Chondrocyte (in vitro differentiated cells): ENCODE results near the gene ANKRD52. TPM values are rescaled to one million over a fixed set of nuclear protein-coding genes. Genes with fewer than 3 reads are reported as not detected.

Source experiments
- DNase-seq: peaks from one replicate; pipeline ENCODE4 v3.0.0; 2021; ENCODE audit warnings: mixed read lengths, low spot score
- H3K27ac Mint-ChIP-seq: one replicate; pipeline ENCODE4 v1.8.0; 2021; ENCODE audit warnings: mild to moderate bottlenecking, moderate library complexity, mixed read lengths; ENCODE audit not compliant: unreplicated experiment
- H3K27me3 Mint-ChIP-seq: 2 replicates; pipeline ENCODE4 v1.8.0; 2021; ENCODE audit warnings: low read depth, mixed read lengths
- H3K36me3 Mint-ChIP-seq: 2 replicates; pipeline ENCODE4 v1.8.0; 2021; ENCODE audit warnings: low read depth, mixed read lengths
- H3K4me1 Mint-ChIP-seq: 2 replicates; pipeline ENCODE4 v1.8.0; 2021; ENCODE audit warnings: low read depth, mild to moderate bottlenecking, mixed read lengths
- H3K4me3 Mint-ChIP-seq: one replicate; pipeline ENCODE4 v1.8.0; 2021; ENCODE audit warnings: mild to moderate bottlenecking, moderate library complexity, mixed read lengths; ENCODE audit not compliant: unreplicated experiment
- H3K9me3 Mint-ChIP-seq: 2 replicates; pipeline ENCODE4 v1.8.0; 2021; ENCODE audit warnings: low read depth, mixed read lengths
- total RNA-seq: library from RNA; stranded (reverse); gene quantifications from 3 replicates; pipeline ENCODE4 v1.2.1, GENCODE V29; 2021
- TF ChIP-seq, protein P1 (sequence below): fragments of 200-600 bp; sonication (generic); IDR thresholded peaks from 2 replicates; pipeline ENCODE4 v1.5.0; 2021; ENCODE audit warnings: antibody characterized with exemption, mild to moderate bottlenecking, moderate library complexity

The ANKRD52 gene
- total RNA-seq, 1 donor from 2014 or later: 106 TPM

DNA sequence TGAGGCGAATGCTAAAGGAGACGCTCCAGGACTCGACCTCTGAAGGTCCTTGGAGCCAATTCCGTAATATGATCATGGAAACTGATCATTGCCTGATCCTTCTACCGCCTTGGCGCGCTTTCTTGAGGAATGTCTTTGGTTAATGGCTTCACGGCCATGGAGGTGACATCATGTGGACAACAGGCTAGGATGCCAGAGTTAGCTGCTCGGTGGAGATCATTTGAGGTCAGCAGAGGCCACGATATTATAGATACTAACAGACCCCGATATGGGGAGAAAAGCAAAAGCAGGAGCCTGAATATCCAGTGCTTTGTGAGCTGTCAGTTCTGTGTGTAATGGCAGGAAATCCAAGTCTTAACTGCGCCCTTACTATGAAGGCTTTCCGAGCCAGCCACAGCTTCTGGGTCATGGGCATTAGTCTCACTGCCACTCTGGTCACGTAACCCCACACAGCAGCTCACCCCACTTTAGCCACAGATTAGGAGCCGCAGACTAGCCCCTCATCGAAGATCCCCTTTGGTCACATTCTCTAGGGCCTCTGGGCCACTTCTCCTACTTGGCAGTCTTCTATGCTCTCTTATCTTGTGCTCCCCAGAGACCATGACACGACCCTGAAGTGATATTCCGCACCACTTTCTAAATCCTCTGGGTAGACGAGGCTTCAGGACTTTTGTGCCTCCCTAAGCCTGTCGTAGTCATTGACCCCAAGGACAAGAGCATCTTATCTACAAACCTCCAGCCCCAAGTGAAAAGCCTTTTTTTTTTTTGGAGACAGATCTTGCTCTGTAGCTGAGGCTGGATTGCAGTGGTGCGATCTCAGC is 42.7 kb upstream of the ANKRD52 start:
- peak overlapping the region; percentile 94 for H3K4me3 Mint-ChIP-seq
- no peaks in the 10 kb centered on the region for H3K9me3 Mint-ChIP-seq
- peaks cover 44% of the 10 kb centered on the region for H3K4me1 Mint-ChIP-seq
- no peaks in the 10 kb centered on the region for H3K27me3 Mint-ChIP-seq
- peak overlapping the region; percentile 91 for H3K27ac Mint-ChIP-seq
- no peak for DNase-seq
- no peaks in the 10 kb centered on the region for H3K36me3 Mint-ChIP-seq
- TF ChIP-seq, protein P1, sequence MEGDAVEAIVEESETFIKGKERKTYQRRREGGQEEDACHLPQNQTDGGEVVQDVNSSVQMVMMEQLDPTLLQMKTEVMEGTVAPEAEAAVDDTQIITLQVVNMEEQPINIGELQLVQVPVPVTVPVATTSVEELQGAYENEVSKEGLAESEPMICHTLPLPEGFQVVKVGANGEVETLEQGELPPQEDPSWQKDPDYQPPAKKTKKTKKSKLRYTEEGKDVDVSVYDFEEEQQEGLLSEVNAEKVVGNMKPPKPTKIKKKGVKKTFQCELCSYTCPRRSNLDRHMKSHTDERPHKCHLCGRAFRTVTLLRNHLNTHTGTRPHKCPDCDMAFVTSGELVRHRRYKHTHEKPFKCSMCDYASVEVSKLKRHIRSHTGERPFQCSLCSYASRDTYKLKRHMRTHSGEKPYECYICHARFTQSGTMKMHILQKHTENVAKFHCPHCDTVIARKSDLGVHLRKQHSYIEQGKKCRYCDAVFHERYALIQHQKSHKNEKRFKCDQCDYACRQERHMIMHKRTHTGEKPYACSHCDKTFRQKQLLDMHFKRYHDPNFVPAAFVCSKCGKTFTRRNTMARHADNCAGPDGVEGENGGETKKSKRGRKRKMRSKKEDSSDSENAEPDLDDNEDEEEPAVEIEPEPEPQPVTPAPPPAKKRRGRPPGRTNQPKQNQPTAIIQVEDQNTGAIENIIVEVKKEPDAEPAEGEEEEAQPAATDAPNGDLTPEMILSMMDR: no peak

DNA sequence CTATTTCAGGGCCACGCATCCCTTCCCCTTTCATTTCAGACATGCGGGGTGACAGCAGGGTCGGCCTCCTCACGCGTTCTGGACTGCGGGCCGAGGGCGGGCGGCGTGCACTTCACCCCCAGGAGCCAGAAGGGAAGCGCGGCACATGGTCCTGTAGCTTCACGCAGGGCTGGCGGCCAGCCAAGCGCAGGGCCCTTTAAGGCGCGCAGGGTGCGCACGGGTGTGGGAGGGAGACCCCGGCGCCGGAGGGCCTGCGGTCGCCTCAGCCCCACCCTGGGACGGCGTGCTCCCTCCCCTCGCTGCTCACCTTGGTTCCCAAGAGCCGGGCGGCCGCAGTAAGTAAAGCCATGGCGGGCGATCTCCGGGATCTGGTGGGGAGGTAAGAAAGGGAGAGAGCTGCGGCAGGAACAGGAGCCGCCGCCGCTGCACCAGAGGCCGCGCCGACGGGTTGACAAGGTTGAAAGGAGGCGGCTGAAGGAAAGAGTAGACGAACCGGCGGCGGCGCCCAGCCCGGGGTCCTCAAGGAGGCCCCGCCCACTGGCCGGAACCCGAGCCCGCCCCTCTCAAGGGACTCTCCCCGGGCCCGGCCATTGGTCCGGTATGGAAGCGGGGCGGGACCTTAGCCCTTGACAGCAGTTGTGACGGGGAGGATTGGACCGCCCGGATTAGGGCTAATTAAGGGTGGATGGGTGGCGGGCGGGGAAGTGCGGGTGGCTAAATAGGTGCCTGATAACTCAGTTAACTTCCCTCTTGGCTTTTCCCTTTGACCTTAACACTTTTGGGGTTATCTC is 41.9 kb upstream of the ANKRD52 start, which contains the start of gene CS:
Gene CS, minus strand, starts transcription at position 478 of the 791 bp plus-strand sequence. Its CDS starts 129 bp downstream, at position 349.
- Mint-ChIP-seq H3K4me3 (peak within 1 kb of the TSS; percentile 94), H3K27ac (peak within 1 kb of the TSS; percentile 95), H3K27me3 (no peaks in the 10 kb centered on the region), H3K9me3 (no peaks in the 10 kb centered on the region), H3K4me1 (peaks cover 44% of the 10 kb centered on the region), H3K36me3 (no peaks in the 10 kb centered on the region)
- TF ChIP-seq, protein P1: no peak
- DNase-seq: peak; percentile 99

DNA sequence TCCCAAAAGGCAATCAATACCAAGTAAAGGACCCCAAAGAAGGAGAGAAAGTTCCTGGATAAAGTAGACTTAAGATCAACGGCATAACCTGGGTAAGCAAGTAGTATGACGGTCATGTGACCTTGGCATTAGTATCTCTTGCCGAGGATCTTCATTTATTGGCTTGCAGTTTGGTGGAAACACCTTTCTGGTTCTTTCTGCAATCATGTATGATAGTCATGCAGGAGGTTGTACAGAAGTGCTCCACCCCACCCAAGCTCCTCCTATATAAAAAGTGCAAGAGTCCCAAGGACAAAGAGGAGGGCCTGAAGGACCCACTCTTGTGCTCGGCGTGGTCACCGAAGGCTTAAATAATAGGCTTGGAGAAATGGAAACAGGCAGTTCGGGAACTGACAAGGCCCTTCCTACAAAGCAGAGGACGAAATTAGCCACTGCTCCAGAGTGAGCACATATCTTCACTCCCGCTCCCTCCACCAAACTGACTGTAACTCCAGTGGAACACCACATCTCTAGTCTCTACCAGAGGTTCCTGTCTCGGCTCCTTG is 41.2 kb upstream of the ANKRD52 start:
- Mint-ChIP-seq H3K36me3 (no peaks in the 10 kb centered on the region), H3K4me3 (peak overlapping the region; percentile 94), H3K27ac (peak overlapping the region; percentile 95), H3K27me3 (no peaks in the 10 kb centered on the region), H3K4me1 (peaks cover 44% of the 10 kb centered on the region), H3K9me3 (no peaks in the 10 kb centered on the region)
- no peak for DNase-seq
- TF ChIP-seq, protein P1: no peak

DNA sequence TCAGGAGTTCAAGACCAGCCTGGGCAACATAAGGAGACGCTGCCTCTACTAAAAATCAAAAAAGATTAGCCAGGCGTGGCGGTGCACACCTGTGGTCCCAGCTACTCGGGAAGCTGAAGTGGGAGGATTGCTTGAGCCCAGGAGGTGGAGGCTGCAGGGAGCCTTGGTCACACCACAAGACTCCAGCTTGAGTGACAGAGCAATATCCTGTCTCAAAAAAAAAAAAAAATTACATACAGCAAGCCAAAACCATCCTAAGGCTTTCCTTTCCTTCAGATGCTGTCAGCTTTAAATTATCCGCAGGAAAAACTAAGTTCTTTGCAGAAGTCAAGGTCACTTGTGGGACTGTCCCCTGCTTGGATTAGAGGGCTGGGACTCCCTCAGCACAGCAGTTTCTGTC is 40.6 kb upstream of the ANKRD52 start:
- DNase-seq: no peak
- peaks cover 44% of the 10 kb centered on the region for H3K4me1 Mint-ChIP-seq
- no peaks in the 10 kb centered on the region for H3K9me3 Mint-ChIP-seq
- peak overlapping the region; percentile 42 for H3K27ac Mint-ChIP-seq
- TF ChIP-seq, protein P1: no peak
- no peaks in the 10 kb centered on the region for H3K36me3 Mint-ChIP-seq
- no peaks in the 10 kb centered on the region for H3K27me3 Mint-ChIP-seq
- H3K4me3 Mint-ChIP-seq: peak overlapping the region; percentile 94

DNA sequence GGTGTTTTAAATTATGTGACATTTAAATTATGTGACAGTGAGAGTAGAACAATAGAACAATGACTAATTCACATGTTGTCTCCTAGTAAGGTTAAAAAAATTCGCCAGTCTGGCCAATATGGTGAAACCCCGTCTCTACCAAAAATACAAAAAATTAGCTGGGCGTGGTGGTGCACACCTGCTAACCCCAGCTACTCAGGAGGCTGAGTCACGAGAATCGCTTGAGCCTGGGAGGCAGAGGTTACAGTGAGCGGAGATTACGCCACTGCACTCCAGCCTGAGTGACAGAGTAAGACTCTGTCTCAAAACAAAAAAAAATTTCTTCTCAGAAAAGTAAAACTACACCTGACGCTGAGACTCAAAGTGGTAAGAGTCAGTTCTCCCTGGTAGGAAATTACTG is 39.2 kb upstream of the ANKRD52 start:
- no peaks in the 10 kb centered on the region for H3K9me3 Mint-ChIP-seq
- peak overlapping the region; percentile 51 for H3K27ac Mint-ChIP-seq
- no peak for DNase-seq
- no peaks in the 10 kb centered on the region for H3K27me3 Mint-ChIP-seq
- TF ChIP-seq, protein P1: no peak
- no peak overlapping the region for H3K4me3 Mint-ChIP-seq
- peaks cover 1% of the 10 kb centered on the region for H3K36me3 Mint-ChIP-seq
- H3K4me1 Mint-ChIP-seq: peaks cover 44% of the 10 kb centered on the region
